Progenitor cell of endocrine pancreas (in vitro differentiated cells): Measurements from ENCODE around the gene WRAP73. TPM values are rescaled to one million over a fixed set of nuclear protein-coding genes. Genes with fewer than 3 reads are reported as not detected.

Source experiments
- DNase-seq: peaks from one replicate; pipeline ENCODE4 v3.0.0; 2021; ENCODE audit warnings: low spot score; ENCODE audit not compliant: unreplicated experiment
- H3K27ac Mint-ChIP-seq: 2 replicates; pipeline ENCODE4 v1.8.0; 2021; ENCODE audit warnings: mild to moderate bottlenecking, moderate library complexity, mixed read lengths
- H3K27me3 Mint-ChIP-seq: 2 replicates; pipeline ENCODE4 v1.8.0; 2021; ENCODE audit warnings: mixed read lengths
- H3K36me3 Mint-ChIP-seq: 2 replicates; pipeline ENCODE4 v1.8.0; 2022; ENCODE audit warnings: mixed read lengths; ENCODE audit not compliant: insufficient read depth
- H3K4me1 Mint-ChIP-seq: 2 replicates; pipeline ENCODE4 v1.8.0; 2021; ENCODE audit warnings: low read depth, mixed read lengths
- H3K4me3 Mint-ChIP-seq: 2 replicates; pipeline ENCODE4 v1.8.0; 2021; ENCODE audit warnings: low read depth, mild to moderate bottlenecking, moderate library complexity, mixed read lengths
- H3K9me3 Mint-ChIP-seq: 2 replicates; pipeline ENCODE4 v1.8.0; 2021; ENCODE audit warnings: low read depth, mixed read lengths
- total RNA-seq: library from RNA; stranded (reverse); gene quantifications from 2 replicates; pipeline ENCODE4 v1.2.1, GENCODE V29; 2021
- TF ChIP-seq, protein P1 (sequence below): fragments of 200-600 bp; sonication (generic); IDR thresholded peaks from one replicate; pipeline ENCODE4 v1.5.0; 2021; ENCODE audit warnings: antibody characterized with exemption, mild to moderate bottlenecking; ENCODE audit not compliant: unreplicated experiment

Gene WRAP73
- total RNA-seq, 1 donor from 2014 or later = 28.1 TPM

DNA sequence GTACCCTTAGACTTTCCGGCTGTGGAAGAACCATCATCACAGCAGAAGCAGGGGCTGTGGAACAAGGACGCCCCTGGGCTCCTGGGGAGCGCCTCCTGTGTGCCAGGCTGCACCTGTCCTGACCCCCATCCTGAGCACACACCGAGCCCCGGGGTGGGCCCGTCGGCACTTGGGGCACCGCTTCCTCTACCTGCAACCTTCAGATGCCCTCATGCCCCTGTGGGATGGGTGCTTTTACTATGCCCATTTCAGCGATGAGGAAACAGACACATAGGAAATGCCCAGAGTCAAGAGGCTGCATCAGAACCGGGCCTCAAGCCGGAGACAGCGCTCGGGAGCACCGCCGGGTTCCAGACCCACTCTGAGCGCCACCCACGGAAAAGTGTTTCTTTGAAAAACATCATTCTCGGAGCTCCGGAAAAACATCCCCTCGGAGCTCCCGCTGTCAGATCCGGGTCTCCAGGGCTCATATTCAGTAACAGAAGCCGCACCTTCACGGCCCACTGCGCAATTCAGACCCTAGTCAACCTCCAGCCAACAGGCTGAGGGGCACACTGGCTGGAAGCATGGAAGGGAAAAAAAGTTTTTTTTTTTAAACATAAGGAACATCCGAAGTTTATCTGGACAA, 17.1 kb downstream of the WRAP73 start:
- Mint-ChIP-seq H3K9me3 (no peaks in the 10 kb centered on the region), H3K27ac (no peak overlapping the region), H3K36me3 (peaks cover 8% of the 10 kb centered on the region), H3K27me3 (no peaks in the 10 kb centered on the region), H3K4me1 (no peaks in the 10 kb centered on the region), H3K4me3 (no peak overlapping the region)
- no peak for DNase-seq
- TF ChIP-seq, protein P1, sequence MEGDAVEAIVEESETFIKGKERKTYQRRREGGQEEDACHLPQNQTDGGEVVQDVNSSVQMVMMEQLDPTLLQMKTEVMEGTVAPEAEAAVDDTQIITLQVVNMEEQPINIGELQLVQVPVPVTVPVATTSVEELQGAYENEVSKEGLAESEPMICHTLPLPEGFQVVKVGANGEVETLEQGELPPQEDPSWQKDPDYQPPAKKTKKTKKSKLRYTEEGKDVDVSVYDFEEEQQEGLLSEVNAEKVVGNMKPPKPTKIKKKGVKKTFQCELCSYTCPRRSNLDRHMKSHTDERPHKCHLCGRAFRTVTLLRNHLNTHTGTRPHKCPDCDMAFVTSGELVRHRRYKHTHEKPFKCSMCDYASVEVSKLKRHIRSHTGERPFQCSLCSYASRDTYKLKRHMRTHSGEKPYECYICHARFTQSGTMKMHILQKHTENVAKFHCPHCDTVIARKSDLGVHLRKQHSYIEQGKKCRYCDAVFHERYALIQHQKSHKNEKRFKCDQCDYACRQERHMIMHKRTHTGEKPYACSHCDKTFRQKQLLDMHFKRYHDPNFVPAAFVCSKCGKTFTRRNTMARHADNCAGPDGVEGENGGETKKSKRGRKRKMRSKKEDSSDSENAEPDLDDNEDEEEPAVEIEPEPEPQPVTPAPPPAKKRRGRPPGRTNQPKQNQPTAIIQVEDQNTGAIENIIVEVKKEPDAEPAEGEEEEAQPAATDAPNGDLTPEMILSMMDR = no peak

DNA sequence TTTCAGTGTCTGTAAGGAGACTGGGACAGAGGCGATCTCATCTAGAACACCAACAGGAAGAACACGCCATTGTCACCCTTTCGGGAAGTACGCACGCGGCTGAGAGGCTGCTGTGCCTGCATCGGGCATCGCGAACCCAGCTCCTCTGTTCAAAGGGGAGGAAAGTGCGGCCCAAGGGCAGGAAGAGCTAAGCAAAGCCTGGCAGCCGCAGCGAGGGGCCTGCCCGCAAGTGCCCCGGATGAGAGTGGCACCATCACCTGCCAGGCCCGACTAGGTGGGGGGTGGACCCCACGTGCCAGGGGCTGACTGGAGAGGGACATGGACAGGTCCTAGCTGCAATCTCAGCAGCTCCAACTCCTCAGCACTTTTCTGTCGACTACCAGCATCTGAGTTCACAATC, 17.6 kb downstream of the WRAP73 start:
- Mint-ChIP-seq H3K4me3 (no peak overlapping the region), H3K27ac (no peak overlapping the region), H3K36me3 (peaks cover 9% of the 10 kb centered on the region), H3K9me3 (no peaks in the 10 kb centered on the region), H3K4me1 (no peaks in the 10 kb centered on the region), H3K27me3 (no peaks in the 10 kb centered on the region)
- TF ChIP-seq, protein P1 = no peak
- no peak for DNase-seq

DNA sequence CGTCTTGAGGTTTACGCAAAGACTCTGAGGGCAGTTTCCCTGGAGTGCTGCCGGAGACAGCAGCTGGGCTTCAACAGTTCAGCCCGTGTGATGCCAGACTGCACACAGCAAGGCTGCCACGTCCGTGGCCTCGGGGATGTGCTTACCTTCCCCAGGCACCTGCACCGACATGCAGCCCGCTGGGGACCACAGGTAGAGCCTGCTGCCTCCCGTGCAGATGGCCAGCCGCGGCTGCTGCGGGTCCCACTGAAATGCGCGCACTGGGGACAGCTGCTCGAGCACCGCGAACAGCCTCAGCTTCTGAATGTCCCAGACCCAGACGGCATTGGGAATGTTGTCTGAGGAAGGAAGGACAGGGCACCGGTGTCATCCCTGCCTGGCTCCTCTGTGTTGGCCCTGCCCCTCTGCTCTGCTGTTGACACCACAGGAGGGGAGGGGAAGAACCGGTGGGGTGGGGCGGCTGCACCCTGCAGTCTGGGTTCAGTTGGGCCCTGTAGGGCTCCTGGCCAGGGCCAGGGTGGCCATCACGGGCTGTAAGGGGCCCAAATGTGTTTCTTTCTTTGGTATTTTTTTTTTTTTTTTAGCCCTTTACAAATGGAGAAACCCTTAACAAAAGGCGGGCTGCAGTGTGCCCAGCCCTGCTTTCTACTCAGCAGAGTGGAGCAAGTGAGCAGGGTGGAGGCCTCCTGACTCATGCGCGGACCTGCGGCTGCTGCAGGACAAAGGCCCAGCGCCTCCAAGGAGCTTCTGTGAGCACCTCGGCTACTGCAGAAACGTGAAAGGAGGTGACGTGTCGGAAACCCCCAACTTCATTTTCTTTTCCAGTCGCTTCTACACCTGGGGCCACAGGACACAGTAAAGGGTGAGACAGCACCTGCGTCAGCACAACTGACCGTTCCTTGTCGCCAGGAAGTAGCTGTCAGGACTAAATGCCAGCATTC, 18.3 kb downstream of the WRAP73 start:
- no peaks in the 10 kb centered on the region for H3K4me1 Mint-ChIP-seq
- H3K4me3 Mint-ChIP-seq = no peak overlapping the region
- no peaks in the 10 kb centered on the region for H3K27me3 Mint-ChIP-seq
- no peaks in the 10 kb centered on the region for H3K9me3 Mint-ChIP-seq
- TF ChIP-seq, protein P1 = no peak
- H3K36me3 Mint-ChIP-seq = peaks cover 7% of the 10 kb centered on the region
- no peak for DNase-seq
- no peak overlapping the region for H3K27ac Mint-ChIP-seq

DNA sequence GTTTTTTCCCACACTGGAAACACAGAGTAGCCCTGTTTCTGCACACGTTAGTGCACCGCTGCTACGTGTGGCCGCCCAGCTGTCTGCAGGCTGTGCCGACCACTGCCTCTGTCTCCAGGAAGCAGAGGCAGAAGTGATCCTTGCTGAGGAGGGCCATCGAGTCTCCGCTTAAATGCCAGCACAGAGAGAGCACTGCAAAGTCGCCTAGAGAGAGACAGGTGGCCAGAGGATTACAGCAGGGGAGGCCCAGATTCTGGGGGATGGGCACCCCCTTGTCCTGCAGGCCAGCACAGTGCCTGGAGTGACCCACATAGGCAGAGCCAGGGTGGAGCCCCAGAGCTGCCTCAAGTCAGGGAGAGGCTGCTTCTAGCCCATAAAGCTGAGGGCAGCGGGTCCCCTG, 19.0 kb downstream of the WRAP73 start:
- Mint-ChIP-seq H3K36me3 (peaks cover 8% of the 10 kb centered on the region), H3K4me1 (peaks cover 2% of the 10 kb centered on the region), H3K4me3 (no peak overlapping the region), H3K27me3 (no peaks in the 10 kb centered on the region), H3K27ac (peak overlapping the region; percentile 64), H3K9me3 (no peaks in the 10 kb centered on the region)
- TF ChIP-seq, protein P1 = no peak
- no peak for DNase-seq

DNA sequence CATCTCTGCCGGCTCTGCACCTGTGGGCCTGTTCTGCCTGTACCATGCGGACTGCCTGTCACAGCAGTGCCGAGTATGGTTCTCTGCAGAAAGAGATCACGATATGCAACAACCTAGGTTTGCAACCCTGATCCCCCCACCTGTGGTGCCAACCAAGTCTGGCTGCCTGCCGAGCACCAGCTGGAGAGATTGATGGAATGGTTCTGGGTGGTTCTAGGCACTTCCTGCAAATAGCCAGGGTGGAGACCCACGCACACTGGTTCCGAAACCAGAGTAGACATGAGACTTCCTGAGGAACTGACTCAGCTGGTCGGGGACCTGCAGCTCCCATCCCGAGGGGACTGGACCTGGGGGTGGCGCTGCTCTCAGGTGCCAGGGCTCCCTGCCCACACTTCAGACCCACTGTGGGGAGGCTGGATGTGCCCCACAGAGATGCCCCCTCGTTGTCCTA, 19.7 kb downstream of the WRAP73 start:
- no peaks in the 10 kb centered on the region for H3K27me3 Mint-ChIP-seq
- no peaks in the 10 kb centered on the region for H3K9me3 Mint-ChIP-seq
- peaks cover 7% of the 10 kb centered on the region for H3K36me3 Mint-ChIP-seq
- H3K27ac Mint-ChIP-seq = no peak overlapping the region
- H3K4me3 Mint-ChIP-seq = no peak overlapping the region
- TF ChIP-seq, protein P1 = no peak
- DNase-seq = no peak
- H3K4me1 Mint-ChIP-seq = peaks cover 5% of the 10 kb centered on the region
